Stimulated activated CD8-positive, alpha-beta memory T cell treated with anti-CD3 and anti-CD28 coated beads, Interleukin-12 subunit alpha, Interleukin-12 subunit beta, amount 100 ng/mL, for 24 hours (primary cell): ENCODE data around the gene KRTAP4-5.
"Not testable (repeated sequence)": the region's sequence is repeated elsewhere in the genome, so short reads cannot be mapped to it uniquely, and the experiment has no call there.

Experiments used
- DNase-seq: peaks from one replicate; pipeline ENCODE4 v3.0.0-alpha.2; 2020; ENCODE audit errors: extremely low read depth

The KRTAP4-5 gene

GRCh38 chr17:41149652-41149985 lies at the start of gene KRTAP4-5:
KRTAP4-5 (minus strand) TSS chr17:41149825; CDS start chr17:41149767, 58 bp downstream.
- no peak for DNase-seq

- DNase-seq: no peak
These were observed 46.4 kb upstream of the KRTAP4-5 start for GRCh38 chr17:41196068-41196467.

- no peak for DNase-seq
These were observed 40.7 kb upstream of the KRTAP4-5 start for GRCh38 chr17:41190328-41190727.

GRCh38 chr17:41189837-41190318 lies 40.3 kb upstream of the KRTAP4-5 start, which contains the start of gene KRTAP9-1:
KRTAP9-1 (plus strand) TSS chr17:41189887; CDS start chr17:41189887, 0 bp downstream.
- DNase-seq: not testable (repeated sequence)

- no peak for DNase-seq
These were observed 37.2 kb upstream of the KRTAP4-5 start for GRCh38 chr17:41186872-41187271.

- DNase-seq: no peak
These were observed 35.4 kb upstream of the KRTAP4-5 start for GRCh38 chr17:41185001-41185400.

GRCh38 chr17:41184480-41184961 lies 34.9 kb upstream of the KRTAP4-5 start, which contains the start of gene KRTAP4-1:
KRTAP4-1 (minus strand) TSS chr17:41184911; CDS start chr17:41184854, 57 bp downstream.
- no peak for DNase-seq

GRCh38 chr17:41178843-41179616 lies 29.4 kb upstream of the KRTAP4-5 start:
- DNase-seq: no peak

GRCh38 chr17:41178341-41178740 lies 28.7 kb upstream of the KRTAP4-5 start:
- DNase-seq: no peak

- no peak for DNase-seq
These were observed 28.2 kb upstream of the KRTAP4-5 start, which contains the start of gene KRTAP4-2 for GRCh38 chr17:41177727-41178271. KRTAP4-2 (minus strand) TSS chr17:41178221; CDS start chr17:41178164, 57 bp downstream.

- no peak for DNase-seq
These were observed 27.2 kb upstream of the KRTAP4-5 start for GRCh38 chr17:41176744-41177387.

GRCh38 chr17:41171886-41172285 lies 22.3 kb upstream of the KRTAP4-5 start:
- no peak for DNase-seq

GRCh38 chr17:41168121-41168520 lies 18.5 kb upstream of the KRTAP4-5 start, which contains the start of gene KRTAP4-3:
KRTAP4-3 (minus strand) TSS chr17:41168221; CDS start chr17:41168172, 49 bp downstream.
- DNase-seq: no peak

GRCh38 chr17:41167561-41167960 lies 17.9 kb upstream of the KRTAP4-5 start:
- DNase-seq: no peak

GRCh38 chr17:41163828-41164227 lies 14.2 kb upstream of the KRTAP4-5 start:
- no peak for DNase-seq

GRCh38 chr17:41160648-41161047 lies 11.0 kb upstream of the KRTAP4-5 start, which contains the start of gene KRTAP4-4:
KRTAP4-4 (minus strand) TSS chr17:41160748; CDS start chr17:41160691, 57 bp downstream.
- DNase-seq: no peak

- DNase-seq: not testable (repeated sequence)
These were observed 10.6 kb upstream of the KRTAP4-5 start for GRCh38 chr17:41160190-41160589.

- no peak for DNase-seq
These were observed 4.2 kb upstream of the KRTAP4-5 start for GRCh38 chr17:41153856-41154255.

- no peak for DNase-seq
These were observed 1.9 kb upstream of the KRTAP4-5 start for GRCh38 chr17:41151525-41151924.

GRCh38 chr17:41150026-41150425 lies 401 bp upstream of the KRTAP4-5 start:
- no peak for DNase-seq

GRCh38 chr17:41148971-41149651 lies 514 bp downstream of the KRTAP4-5 start:
- not testable (repeated sequence) for DNase-seq
